HepG2 (cell line): ENCODE data around the gene PLEKHG4B. TPM values are rescaled to one million over a fixed set of nuclear protein-coding genes. Genes with fewer than 3 reads are reported as not detected.

Experiments used
- ATAC-seq: fragments of 200-7000 bp; cut with Tn5 transposase; 3 replicates; pipeline ENCODE4 v1.9.1; 2020; ENCODE audit warnings: mild to moderate bottlenecking, moderate library complexity
- BruUV-seq: library from RNA; stranded (reverse); fragments of 400-500 nt; replicated peaks from 2 replicates; lab custom pipeline; 2021; lab: Mats Ljungman, UMichigan
- CTCF ChIA-PET: fragments of 300-600 bp; formaldehyde crosslinking; extraction: SDS; loops from one replicate; lab custom pipeline; 2021; ENCODE audit warnings: low total read pairs, inconsistent platforms, low intra/inter-chr PET ratio; lab: Yijun Ruan, JAX
- POLR2A ChIA-PET: fragments of 350-600 bp; sonication (Branson Sonifier 250); formaldehyde crosslinking; loops from one replicate; lab custom pipeline; 2020; ENCODE audit warnings: antibody characterized with exemption, inconsistent platforms; lab: Yijun Ruan, JAX
- DNase-seq: peaks from one replicate; pipeline ENCODE4 v3.0.0-alpha.2; 2015; ENCODE audit warnings: low spot score
- FAIRE-seq: peaks from 3 replicates; lab custom pipeline; 2011; peaks lifted over from hg19 to GRCh38; lab: Jason Lieb, UNC
- H2AFZ ChIP-seq: one replicate; pipeline ENCODE4 v1.6.1; 2011; ENCODE audit warnings: low read length, inconsistent platforms
- H3K27ac ChIP-seq: fragments of 300-600 bp; 3 replicates; pipeline ENCODE4 v1.8.0; 2011; ENCODE audit warnings: mixed run types, mild to moderate bottlenecking, mixed read lengths, low read length, inconsistent platforms; ENCODE audit not compliant: insufficient read depth; ENCODE audit errors: extremely low read length
- H3K27me3 ChIP-seq, 2 experiments: fragments of 200-600 bp in 1 of 2; 2 replicates in 1 of 2; 3 replicates in 1 of 2; pipeline versions ENCODE4 v1.6.0 to v1.8.0; 2011; ENCODE audit warnings: low read length in 2 of 2, mild to moderate bottlenecking in 2 of 2, moderate library complexity in 2 of 2, inconsistent platforms in 1 of 2; ENCODE audit not compliant: insufficient read depth in 2 of 2, control insufficient read depth in 1 of 2
- H3K36me3 ChIP-seq, 2 experiments: fragments of 200-600 bp in 1 of 2; replicated peaks in 1 of 2; 2 replicates in 1 of 2; 3 replicates in 1 of 2; pipeline versions ENCODE4 v1.5.1 to v1.8.0; 2011; ENCODE audit warnings: low read length in 2 of 2, inconsistent platforms in 1 of 2; ENCODE audit not compliant: insufficient read depth in 2 of 2, control insufficient read depth in 1 of 2
- H3K4me1 ChIP-seq: 2 replicates; pipeline ENCODE4 v1.5.1; 2012; ENCODE audit warnings: low read length, inconsistent platforms; ENCODE audit not compliant: insufficient read depth
- H3K4me2 ChIP-seq: 2 replicates; pipeline ENCODE4 v1.6.0; 2011; ENCODE audit warnings: low read depth, low read length, inconsistent platforms
- H3K4me3 ChIP-seq, 3 experiments: fragments of 200-600 bp in 1 of 3; sonication (generic), shearing (Covaris generic) in 1 of 3; replicated peaks in 1 of 3; 2 replicates each; pipeline ENCODE4 v1.5.1; 2011 to 2016; ENCODE audit warnings: low read length in 3 of 3, inconsistent platforms in 2 of 3, low read depth in 2 of 3, mild to moderate bottlenecking in 2 of 3, control low read depth in 1 of 3, mixed read lengths in 1 of 3; ENCODE audit not compliant: insufficient read depth in 1 of 3
- H3K79me2 ChIP-seq: one replicate; pipeline ENCODE4 v1.6.1; 2011; ENCODE audit warnings: low read length, inconsistent platforms; ENCODE audit not compliant: insufficient read depth
- H3K9ac ChIP-seq: 2 replicates; pipeline ENCODE4 v1.6.0; 2011; ENCODE audit warnings: mild to moderate bottlenecking, low read depth, low read length, inconsistent platforms; ENCODE audit not compliant: insufficient read depth
- H3K9me3 ChIP-seq: 2 replicates; pipeline ENCODE4 v1.5.1; 2012; ENCODE audit warnings: mild to moderate bottlenecking, low read length
- H4K20me1 ChIP-seq: 2 replicates; pipeline ENCODE4 v1.6.0; 2011; ENCODE audit warnings: inconsistent platforms, mild to moderate bottlenecking, low read length, moderate library complexity; ENCODE audit not compliant: insufficient read depth
- BRF2 ChIP-seq: sonication (generic); formaldehyde crosslinking; IDR thresholded peaks from 2 replicates; pipeline ENCODE4 v1.8.1; 2022; ENCODE audit warnings: mild to moderate bottlenecking, missing genetic modification reagents
- CSRNP1 ChIP-seq: sonication (generic); formaldehyde crosslinking; IDR thresholded peaks from 2 replicates; pipeline ENCODE4 v1.8.1; 2023; ENCODE audit warnings: mild to moderate bottlenecking, missing genetic modification reagents
- LCORL ChIP-seq, 2 experiments: fragments of 450-650 bp in 1 of 2; sonication (generic) in 1 of 2; formaldehyde crosslinking in 1 of 2; IDR thresholded peaks; 2 replicates each; pipeline versions ENCODE4 v1.5.0 to v1.6.1; 2017 to 2020; ENCODE audit warnings: antibody characterized with exemption in 1 of 2, missing genetic modification reagents in 1 of 2
- MAFF ChIP-seq: IDR thresholded peaks from 2 replicates; pipeline ENCODE4 v1.6.1; 2011; ENCODE audit warnings: low read depth, low read length, improper control_type of control experiment
- ZFYVE20 ChIP-seq: sonication (generic); formaldehyde crosslinking; IDR thresholded peaks from 2 replicates; pipeline ENCODE4 v1.8.0; 2023; ENCODE audit warnings: low read depth, mild to moderate bottlenecking, moderate library complexity, missing genetic modification reagents, borderline replicate concordance
- ZNF503 ChIP-seq: sonication (generic); formaldehyde crosslinking; IDR thresholded peaks from 2 replicates; pipeline ENCODE4 v1.4.0; 2020; ENCODE audit warnings: missing genetic modification reagents
- ZNF510 ChIP-seq: sonication (generic); formaldehyde crosslinking; IDR thresholded peaks from 2 replicates; pipeline ENCODE4 v1.4.0; 2020; ENCODE audit warnings: low read depth, mild to moderate bottlenecking, missing genetic modification reagents
- ZNF569 ChIP-seq: sonication (generic); formaldehyde crosslinking; IDR thresholded peaks from 2 replicates; pipeline ENCODE4 v1.5.0; 2020; ENCODE audit warnings: mild to moderate bottlenecking, missing genetic modification reagents, moderate library complexity, borderline replicate concordance
- WGBS: methylation state at CpG from one replicate; pipeline ENCODE4 v1.1.6; 2017; ENCODE audit warnings: low lambda C conversion rate; 5-methylcytosine and 5-hydroxymethylcytosine counted together
- in situ Hi-C: cut with HindIII; loops from 2 replicates; pipeline ENCODE4 v1.10.0; 2017; ENCODE audit warnings: low pct_unique_long_range_greater_than_20kb; ENCODE audit not compliant: extremely low pct_ligation_motif_present
- intact Hi-C: fragments of 100-400 bp; cut with micrococcal nuclease; formaldehyde crosslinking; loops from one replicate; pipeline ENCODE4 v1.10.0; 2022; ENCODE audit not compliant: unreplicated experiment
- polyA plus RNA-seq, 8 experiments: library from polyadenylated mRNA; depleted of rRNA in 3 of 8; stranded (reverse) in 7 of 8; unstranded in 1 of 8; fragments of >200 nt; fragmentation: Illumina TruSeq in 4 of 8; extraction: Trizol in 4 of 8; gene quantifications; 2 replicates each; pipeline versions ENCODE4 v1.2.1 to v1.2.3, GENCODE V29; 2011 to 2016; ENCODE audit warnings: low read depth in 4 of 8, missing spikeins in 1 of 8, mixed read lengths in 1 of 8; ENCODE audit not compliant: insufficient read depth in 1 of 8
- total RNA-seq, 5 experiments: library from RNA; depleted of rRNA; stranded (reverse); fragments of >200 nt; fragmentation: Illumina TruSeq; extraction: Trizol; gene quantifications; 2 replicates each; pipeline ENCODE4 v1.2.3, GENCODE V29; 2016; ENCODE audit warnings: low read depth in 1 of 5
- TF ChIP-seq, protein P1 (sequence below): IDR thresholded peaks from 2 replicates; pipeline ENCODE4 v1.6.1; 2016; ENCODE audit warnings: mild to moderate bottlenecking
- TF ChIP-seq, protein P2 (sequence below): sonication (generic); formaldehyde crosslinking; IDR thresholded peaks from 2 replicates; pipeline ENCODE4 v1.4.0; 2020; ENCODE audit warnings: mild to moderate bottlenecking, missing genetic modification reagents

PLEKHG4B gene
- total and polyA plus RNA-seq, 2 of the 13 experiments (the other 11 are each of a cell fraction or from before 2014, with no cell fraction given): 0.09 TPM; not detected in 1

DNA sequence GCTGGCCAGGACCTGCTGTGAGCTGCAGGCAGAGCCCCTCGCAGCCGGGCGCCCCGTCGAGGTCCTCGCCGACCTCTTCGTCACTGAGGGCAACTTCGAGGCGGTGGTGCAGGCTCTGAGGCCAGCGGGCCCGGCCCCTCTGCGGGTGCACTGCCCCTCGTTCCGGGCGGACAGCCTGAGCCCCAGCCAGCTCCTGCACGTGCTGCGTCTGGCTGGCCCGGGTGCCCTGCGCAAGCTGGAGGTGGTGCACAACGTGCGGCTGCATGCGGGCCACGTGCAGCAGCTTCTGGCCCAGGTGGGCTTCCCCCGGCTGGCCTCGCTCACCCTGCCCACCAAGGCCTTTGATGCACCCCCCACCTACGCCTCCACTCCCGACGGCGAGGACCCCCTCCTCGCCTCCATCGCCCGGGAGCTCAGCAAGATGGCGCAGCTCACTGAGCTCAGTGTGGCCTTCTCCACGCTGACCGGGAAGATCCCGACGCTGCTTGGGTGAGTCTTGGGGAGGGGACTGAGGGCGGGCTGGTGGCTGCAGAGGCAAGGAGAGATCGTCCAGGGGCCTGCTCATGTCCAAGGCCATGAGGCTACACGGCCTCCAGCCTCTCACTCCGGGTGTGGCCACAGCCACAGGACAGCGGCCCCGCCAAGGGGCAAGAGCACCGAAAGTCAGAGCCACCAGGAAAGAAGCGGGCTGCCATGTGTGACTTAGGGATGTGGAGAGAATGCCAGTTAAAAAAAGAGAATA lies 100.2 kb downstream of the PLEKHG4B start:
- H2AFZ ChIP-seq: no peak overlapping the region
- no peak overlapping the region for H3K4me3 ChIP-seq
- no peak overlapping the region for H3K27ac ChIP-seq
- no peak for TF ChIP-seq CSRNP1 (CRISPR knock-in tag)
- no peak for TF ChIP-seq ZNF503 (CRISPR knock-in tag)
- TF ChIP-seq, all 625 proteins: peak for 0
- in situ Hi-C loops: no loop called here
- ATAC-seq (no peak), FAIRE-seq (no peak), DNase-seq (no peak)
- no peaks in the 10 kb centered on the region for H3K79me2 ChIP-seq
- no peak overlapping the region for H3K4me2 ChIP-seq
- intact Hi-C loops: no loop called here
- ChIA-PET CTCF (no interaction called here), POLR2A (no interaction called here)
- no TSS peak for BruUV-seq
- H3K9me3 ChIP-seq: no peaks in the 10 kb centered on the region
- H3K4me1 ChIP-seq: peaks cover 23% of the 10 kb centered on the region
- H3K9ac ChIP-seq: no peak overlapping the region
- no peaks in the 10 kb centered on the region for H3K36me3 ChIP-seq
- 84% methylated on average over 16 of the region's 46 CpGs for WGBS
- H3K27me3 ChIP-seq: 0 out of 5 replicates have a peak, but pooled peaks cover 0 to 4% of the 10 kb centered on the region in 2 experiments
- no peaks in the 10 kb centered on the region for H4K20me1 ChIP-seq

GRCh38 chr5:192691-192969 lies 100.7 kb downstream of the PLEKHG4B start:
- intact Hi-C loops: no loop called here
- TF ChIP-seq LCORL (IDR thresholded peaks at IDR 0.05) (no peak), LCORL (CRISPR knock-in tag; IDR thresholded peaks at IDR 0.05) (no peak), ZNF569 (CRISPR knock-in tag) (no peak), ZFYVE20 (no peak), MAFF (no peak), BRF2 (CRISPR knock-in tag) (no peak), ZNF510 (CRISPR knock-in tag) (no peak)
- TF ChIP-seq, protein P1, sequence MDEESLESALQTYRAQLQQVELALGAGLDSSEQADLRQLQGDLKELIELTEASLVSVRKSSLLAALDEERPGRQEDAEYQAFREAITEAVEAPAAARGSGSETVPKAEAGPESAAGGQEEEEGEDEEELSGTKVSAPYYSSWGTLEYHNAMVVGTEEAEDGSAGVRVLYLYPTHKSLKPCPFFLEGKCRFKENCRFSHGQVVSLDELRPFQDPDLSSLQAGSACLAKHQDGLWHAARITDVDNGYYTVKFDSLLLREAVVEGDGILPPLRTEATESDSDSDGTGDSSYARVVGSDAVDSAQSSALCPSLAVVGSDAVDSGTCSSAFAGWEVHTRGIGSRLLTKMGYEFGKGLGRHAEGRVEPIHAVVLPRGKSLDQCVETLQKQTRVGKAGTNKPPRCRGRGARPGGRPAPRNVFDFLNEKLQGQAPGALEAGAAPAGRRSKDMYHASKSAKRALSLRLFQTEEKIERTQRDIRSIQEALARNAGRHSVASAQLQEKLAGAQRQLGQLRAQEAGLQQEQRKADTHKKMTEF (CRISPR knock-in tag): no peak
- TF ChIP-seq, protein P2, sequence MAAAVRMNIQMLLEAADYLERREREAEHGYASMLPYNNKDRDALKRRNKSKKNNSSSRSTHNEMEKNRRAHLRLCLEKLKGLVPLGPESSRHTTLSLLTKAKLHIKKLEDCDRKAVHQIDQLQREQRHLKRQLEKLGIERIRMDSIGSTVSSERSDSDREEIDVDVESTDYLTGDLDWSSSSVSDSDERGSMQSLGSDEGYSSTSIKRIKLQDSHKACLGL (CRISPR knock-in tag): no peak

More at GRCh38 chr5:192691-192969, 100.7 kb downstream of the PLEKHG4B start:
- no peaks in the 10 kb centered on the region for H3K36me3 ChIP-seq
- H3K27ac ChIP-seq: no peak overlapping the region
- FAIRE-seq (no peak), ATAC-seq (no peak), DNase-seq (no peak)
- H3K27me3 ChIP-seq: no peaks in the 10 kb centered on the region
- in situ Hi-C loops: no loop called here
- no peak overlapping the region for H3K4me2 ChIP-seq
- H3K9ac ChIP-seq: no peak overlapping the region
- 58% methylated on average over 6 of the region's 9 CpGs for WGBS
- POLR2A ChIA-PET: no interaction called here
- H4K20me1 ChIP-seq: no peaks in the 10 kb centered on the region
- H3K79me2 ChIP-seq: no peaks in the 10 kb centered on the region
- no peaks in the 10 kb centered on the region for H3K9me3 ChIP-seq
- H3K4me1 ChIP-seq: peaks cover 23% of the 10 kb centered on the region
- CTCF ChIA-PET: no interaction called here
- H2AFZ ChIP-seq: no peak overlapping the region
- no peak overlapping the region for H3K4me3 ChIP-seq
- BruUV-seq: no TSS peak
